A673 (cell line): ENCODE data around the gene IL36G.

Experiments used
- CTCF ChIP-seq: fragments of 300-800, 200-600 bp; sonication (generic); conservative IDR thresholded peaks from 2 replicates; pipeline ENCODE4 v1.5.1; 2017; ENCODE audit warnings: low read depth, mild to moderate bottlenecking, antibody characterized with exemption, low read length, moderate library complexity, mixed read lengths
- EZH2 ChIP-seq: fragments of 200-600 bp; sonication (generic); IDR thresholded peaks from 2 replicates; pipeline ENCODE4 v1.6.1; 2017; ENCODE audit warnings: borderline replicate concordance, low read depth, mild to moderate bottlenecking, mixed read lengths, antibody characterized with exemption, low read length; ENCODE audit not compliant: poor library complexity, severe bottlenecking

DNA sequence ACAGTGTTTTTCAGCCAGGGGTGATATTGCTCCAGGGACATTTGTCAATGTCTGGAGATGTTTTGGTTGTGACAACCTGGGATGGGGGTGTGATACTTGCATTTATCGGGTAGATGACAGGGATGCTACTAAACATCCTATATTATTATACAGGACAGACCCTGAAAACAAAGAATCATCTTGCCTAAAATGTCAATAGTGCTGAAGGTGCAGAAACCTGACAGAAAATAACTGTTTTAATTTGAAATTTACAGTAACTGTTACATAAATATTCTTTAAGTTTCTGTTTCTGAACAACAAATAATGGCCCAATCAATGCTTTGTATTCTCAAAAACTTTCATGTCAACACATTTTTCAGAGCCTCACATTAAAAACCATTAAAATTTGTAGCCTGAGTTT, 29.4 kb downstream of the IL36G start:
- TF ChIP-seq CTCF = no peak
- TF ChIP-seq EZH2 = no peak
